Left ventricle myocardium inferior (tissue), 1 donor: ENCODE measurements around the gene TBC1D16. TPM values are rescaled to one million over a fixed set of nuclear protein-coding genes. Genes with fewer than 3 reads are reported as not detected.

Experiments used
- DNase-seq: peaks from one replicate; pipeline ENCODE4 v3.0.0-alpha.2; 2020
- H3K27ac ChIP-seq: fragments of 200-600 bp; replicated peaks from 2 replicates; pipeline ENCODE4 v1.8.0; 2021
- H3K27me3 ChIP-seq: fragments of 200-600 bp; 2 replicates; pipeline ENCODE4 v1.8.0; 2021; ENCODE audit warnings: low read depth
- H3K36me3 ChIP-seq: fragments of 200-600 bp; 2 replicates; pipeline ENCODE4 v1.8.0; 2021
- H3K4me1 ChIP-seq: fragments of 200-600 bp; 2 replicates; pipeline ENCODE4 v1.8.0; 2021
- H3K4me3 ChIP-seq: fragments of 200-600 bp; 2 replicates; pipeline ENCODE4 v1.8.0; 2021; ENCODE audit warnings: mild to moderate bottlenecking, moderate library complexity
- H3K9me3 ChIP-seq: fragments of 200-600 bp; replicated peaks from 2 replicates; pipeline ENCODE4 v1.8.0; 2021
- CTCF ChIP-seq: fragments of 200-600 bp; IDR thresholded peaks from 2 replicates; pipeline ENCODE4 v1.8.0; 2021; ENCODE audit warnings: antibody characterized with exemption, mild to moderate bottlenecking, borderline replicate concordance
- intact Hi-C: fragments of 100-400 bp; cut with micrococcal nuclease; formaldehyde crosslinking; loops from one replicate; pipeline ENCODE4 v1.11.0; 2022
- total RNA-seq: library from RNA; stranded (reverse); fragmentation: NEBNext Ultra II Directional; extraction: Animal tissue kit (Norgen Biotek cat#: 25700); gene quantifications from one replicate; pipeline ENCODE4 v1.2.1, GENCODE V29; 2021
- donor health status: DM: no; HTN: yes; CAD: no; lungs with severe emphysema.

The TBC1D16 gene
- total RNA-seq, 1 donor from 2014 or later = 15.9 TPM

- H3K27ac ChIP-seq = no peak overlapping the region
- H3K9me3 ChIP-seq = no peaks in the 10 kb centered on the region
- intact Hi-C loops = no loop called here
- peaks cover 70% of the 10 kb centered on the region for H3K27me3 ChIP-seq
- H3K36me3 ChIP-seq = no peaks in the 10 kb centered on the region
- H3K4me1 ChIP-seq = peaks cover 20% of the 10 kb centered on the region
- no peak for TF ChIP-seq CTCF
- H3K4me3 ChIP-seq = no peak overlapping the region
- DNase-seq = no peak
These were observed 143.0 kb downstream of the TBC1D16 start for GRCh38 chr17:79892457-79893241.

GRCh38 chr17:79891113-79891730, 144.4 kb downstream of the TBC1D16 start:
- TF ChIP-seq CTCF = no peak
- intact Hi-C loops = no loop called here
- peaks cover 70% of the 10 kb centered on the region for H3K27me3 ChIP-seq

GRCh38 chr17:79890706-79891105, 145.0 kb downstream of the TBC1D16 start:
- H3K27ac ChIP-seq = no peak overlapping the region
- no peaks in the 10 kb centered on the region for H3K9me3 ChIP-seq
- no peak overlapping the region for H3K4me3 ChIP-seq
- intact Hi-C loops = no loop called here
- H3K27me3 ChIP-seq = peaks cover 74% of the 10 kb centered on the region
- DNase-seq = no peak
- TF ChIP-seq CTCF = no peak
- peaks cover 20% of the 10 kb centered on the region for H3K4me1 ChIP-seq
- no peaks in the 10 kb centered on the region for H3K36me3 ChIP-seq

More at GRCh38 chr17:79891113-79891730, 144.4 kb downstream of the TBC1D16 start:
- Histone ChIP-seq H3K4me1 (peaks cover 20% of the 10 kb centered on the region), H3K36me3 (no peaks in the 10 kb centered on the region), H3K9me3 (no peaks in the 10 kb centered on the region), H3K27ac (no peak overlapping the region), H3K4me3 (no peak overlapping the region)
- DNase-seq = no peak

GRCh38 chr17:79888811-79889634, 146.6 kb downstream of the TBC1D16 start:
- no peak for DNase-seq
- TF ChIP-seq CTCF = no peak
- Histone ChIP-seq H3K4me1 (peaks cover 20% of the 10 kb centered on the region), H3K27me3 (peaks cover 89% of the 10 kb centered on the region), H3K4me3 (no peak overlapping the region), H3K27ac (no peak overlapping the region), H3K36me3 (no peaks in the 10 kb centered on the region), H3K9me3 (no peaks in the 10 kb centered on the region)
- intact Hi-C loops = no loop called here

GRCh38 chr17:79888009-79888540, 147.6 kb downstream of the TBC1D16 start:
- Histone ChIP-seq H3K4me3 (no peak overlapping the region), H3K4me1 (peaks cover 20% of the 10 kb centered on the region), H3K27me3 (peaks cover 96% of the 10 kb centered on the region), H3K9me3 (no peaks in the 10 kb centered on the region), H3K36me3 (no peaks in the 10 kb centered on the region), H3K27ac (no peak overlapping the region)
- no peak for TF ChIP-seq CTCF
- DNase-seq = no peak
- intact Hi-C loops = no loop called here
